ENCODE data around the gene PAX8.
"Not testable (repeated sequence)": the region's sequence is repeated elsewhere in the genome, so short reads cannot be mapped to it uniquely, and the experiment has no call there.

The PAX8 gene

GRCh38 chr2:113278742-113279139 lies at the start of gene PAX8:
Gene PAX8 (minus strand): TSS chr2:113278921. CDS start chr2:113278394, 527 bp downstream.
- no peak for DNase-seq (ENCODE audit: low read depth, low spot score)

- DNase-seq (ENCODE audit: low read depth, low spot score), result no peak
These were observed 49.3 kb upstream of the PAX8 start for GRCh38 chr2:113328043-113328442.

GRCh38 chr2:113325161-113325731 lies 46.5 kb upstream of the PAX8 start:
- DNase-seq (ENCODE audit: low read depth, low spot score), result not testable (repeated sequence)

DNA sequence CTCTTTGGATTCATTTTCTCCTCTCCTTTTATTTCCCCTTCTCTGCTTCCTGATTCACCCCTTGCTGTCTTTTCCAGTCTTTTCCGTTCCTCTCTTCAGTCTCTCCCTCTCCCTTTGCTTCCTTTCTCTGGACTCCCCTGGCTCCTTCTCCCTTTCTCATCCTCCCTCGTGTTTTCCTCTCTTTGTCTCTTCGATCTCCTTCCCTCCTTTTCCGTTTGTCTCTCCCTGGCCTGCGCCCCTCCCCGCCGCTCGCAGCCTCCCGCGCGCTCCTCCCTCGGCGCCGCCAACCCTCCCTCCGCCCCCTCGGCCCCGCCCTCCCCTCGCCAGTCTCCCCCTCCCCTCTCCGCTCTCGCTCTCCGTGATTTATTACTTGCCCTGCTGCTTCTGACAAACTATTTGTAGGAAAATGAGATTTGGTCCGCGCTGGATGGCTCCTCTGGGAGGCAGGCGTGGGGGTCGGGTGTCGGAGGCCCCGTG lies 46.0 kb upstream of the PAX8 start:
- no peak for DNase-seq (ENCODE audit: low read depth, low spot score)

- DNase-seq (ENCODE audit: low read depth, low spot score), result not testable (repeated sequence)
These were observed 44.4 kb upstream of the PAX8 start for GRCh38 chr2:113323129-113323528.

DNA sequence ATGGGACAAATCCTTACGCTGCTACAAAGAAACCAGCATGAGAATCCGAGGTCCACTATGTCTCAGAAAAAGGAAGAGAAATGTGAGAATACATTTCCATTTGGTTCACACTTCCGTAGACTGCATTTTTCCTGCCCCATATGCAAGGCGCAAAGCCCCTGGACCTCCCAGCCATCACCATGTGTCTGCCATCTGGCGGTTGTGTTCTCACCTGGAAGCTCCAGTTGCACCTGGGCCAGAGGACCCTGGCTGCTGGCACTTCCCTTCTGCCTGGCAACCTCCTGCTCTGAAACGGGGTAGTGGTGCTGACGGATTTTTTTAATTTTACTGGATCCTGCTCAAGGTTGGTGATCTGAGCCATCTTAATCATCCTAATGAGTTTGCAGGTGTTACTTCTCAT lies 41.4 kb upstream of the PAX8 start:
- not testable (repeated sequence) for DNase-seq (ENCODE audit: low read depth, low spot score)

- not testable (repeated sequence) for DNase-seq (ENCODE audit: low read depth, low spot score)
These were observed 40.2 kb upstream of the PAX8 start for GRCh38 chr2:113318941-113319340.

- DNase-seq (ENCODE audit: low read depth, low spot score), result no peak
These were observed 37.4 kb upstream of the PAX8 start for GRCh38 chr2:113316085-113316484.

GRCh38 chr2:113314663-113315062 lies 35.9 kb upstream of the PAX8 start:
- not testable (repeated sequence) for DNase-seq (ENCODE audit: low read depth, low spot score)

- DNase-seq (ENCODE audit: low read depth, low spot score), result not testable (repeated sequence)
These were observed 35.5 kb upstream of the PAX8 start for GRCh38 chr2:113314176-113314575.

- DNase-seq (ENCODE audit: low read depth, low spot score), result not testable (repeated sequence)
These were observed 33.1 kb upstream of the PAX8 start for GRCh38 chr2:113311781-113312180.

DNA sequence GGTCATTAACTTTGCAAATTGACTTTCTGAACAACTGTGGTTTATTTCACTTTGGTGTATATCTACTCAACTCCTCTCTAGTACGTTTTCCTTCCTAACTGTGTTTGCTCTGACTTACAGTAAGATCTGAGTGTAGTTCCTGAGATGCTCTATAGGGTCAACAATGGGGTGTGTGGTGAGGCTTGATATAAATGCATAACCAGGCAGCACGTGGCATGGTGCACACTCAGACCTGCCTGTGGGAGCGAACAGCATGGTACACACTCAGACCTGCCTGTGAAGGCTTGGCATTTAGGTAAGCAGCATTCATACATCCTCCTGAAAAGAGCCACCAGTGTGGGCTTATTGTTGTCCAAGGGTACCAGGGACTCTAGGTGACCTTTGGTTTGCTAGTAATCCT lies 32.5 kb upstream of the PAX8 start:
- DNase-seq (ENCODE audit: low read depth, low spot score), result not testable (repeated sequence)

DNA sequence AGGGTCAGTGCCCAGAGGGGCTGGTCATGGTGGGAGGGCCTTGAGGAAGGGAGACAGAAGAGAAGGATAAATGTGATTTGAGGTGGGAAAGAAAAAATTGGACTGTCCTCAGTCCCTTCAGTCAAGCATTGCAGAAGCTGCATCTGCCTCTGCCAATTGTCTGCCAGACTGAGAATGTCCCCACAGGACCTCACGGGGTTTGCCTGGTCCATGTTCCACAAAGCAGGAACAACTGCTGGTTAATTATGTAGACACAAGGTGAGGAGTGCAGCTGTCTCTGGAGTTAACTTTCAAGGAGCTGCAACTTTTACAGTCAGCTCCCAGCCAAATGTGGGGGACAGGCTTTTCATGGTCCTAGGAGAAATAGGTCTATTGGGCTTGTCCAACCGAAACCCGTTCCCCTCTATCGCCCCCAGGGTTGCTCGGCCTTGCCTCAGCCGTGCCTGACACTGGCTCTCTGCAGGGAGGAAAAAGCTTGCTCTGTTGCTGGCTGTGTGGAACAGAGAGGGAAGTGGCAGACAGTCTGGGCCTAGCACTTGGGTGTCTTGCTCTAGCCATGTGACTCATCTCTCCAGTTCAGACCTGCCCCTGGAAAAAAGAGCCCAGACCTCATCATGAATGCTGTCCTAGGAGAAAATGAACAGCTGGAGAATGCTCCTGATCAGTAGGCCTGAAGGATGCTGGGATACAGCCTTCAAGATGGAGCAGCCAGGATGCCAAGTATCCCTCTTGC lies 31.1 kb upstream of the PAX8 start:
- DNase-seq (ENCODE audit: low read depth, low spot score), result no peak

GRCh38 chr2:113308784-113309183 lies 30.1 kb upstream of the PAX8 start:
- not testable (repeated sequence) for DNase-seq (ENCODE audit: low read depth, low spot score)

DNA sequence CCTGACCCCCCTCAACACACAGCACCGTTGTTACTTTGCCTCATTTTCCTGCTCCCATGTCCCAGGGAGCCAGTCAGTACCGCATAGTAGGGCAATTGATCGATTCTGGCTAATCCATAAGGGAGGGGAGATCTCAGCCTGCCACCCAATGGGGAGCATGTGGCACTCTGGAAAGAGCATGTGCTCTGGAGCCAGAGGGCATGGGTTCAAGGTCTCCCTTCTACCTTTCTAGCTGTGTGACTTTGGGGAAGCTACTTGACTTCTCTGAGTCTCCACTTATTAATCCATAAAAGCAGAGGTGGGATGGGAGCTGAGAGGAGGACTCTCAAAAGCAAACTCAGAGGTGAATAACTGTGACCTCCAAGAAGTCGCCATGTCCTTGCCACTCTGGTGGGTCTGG lies 27.5 kb upstream of the PAX8 start:
- DNase-seq (ENCODE audit: low read depth, low spot score), result not testable (repeated sequence)

- DNase-seq (ENCODE audit: low read depth, low spot score), result not testable (repeated sequence)
These were observed 27.0 kb upstream of the PAX8 start for GRCh38 chr2:113305749-113306148.

DNA sequence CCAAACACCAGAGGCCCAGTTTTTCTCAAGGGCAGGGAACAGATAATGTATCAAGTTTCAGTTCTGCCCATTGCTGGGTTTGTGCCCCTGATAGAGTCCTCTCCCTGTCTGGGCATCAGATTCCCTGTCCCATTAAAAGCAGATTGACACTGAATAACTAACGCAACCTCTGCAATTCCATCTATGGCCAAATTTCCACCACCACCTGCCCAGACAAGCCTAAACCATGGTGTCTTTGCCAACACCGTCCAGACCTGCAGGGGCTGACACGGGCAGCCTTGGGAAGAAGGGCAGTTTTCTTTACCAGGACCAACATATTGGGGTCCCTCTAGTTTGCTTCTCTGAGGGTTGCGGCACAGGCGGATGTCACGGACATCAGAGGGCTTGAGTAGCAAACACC lies 26.4 kb upstream of the PAX8 start:
- DNase-seq (ENCODE audit: low read depth, low spot score), result no peak

DNA sequence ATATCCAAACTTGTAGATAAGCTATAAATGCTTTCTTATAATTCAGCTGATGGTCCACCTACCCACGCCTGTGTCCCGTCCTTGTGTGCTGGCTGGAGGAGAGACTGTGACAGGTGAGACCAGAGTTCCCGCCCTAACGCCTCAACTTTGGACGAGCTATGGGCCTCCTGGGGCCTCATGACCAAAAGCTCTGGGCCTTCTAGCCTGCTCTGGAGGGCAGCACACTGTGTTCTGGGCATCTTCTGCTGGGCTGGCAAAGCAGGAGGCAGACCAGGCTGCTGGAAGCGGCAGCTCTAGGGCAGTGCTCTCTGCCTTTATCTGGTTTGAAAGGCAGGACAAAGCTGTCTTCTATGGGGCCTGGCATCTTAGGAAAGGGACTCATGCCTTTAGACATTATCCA lies 26.0 kb upstream of the PAX8 start:
- DNase-seq (ENCODE audit: low read depth, low spot score), result no peak

DNA sequence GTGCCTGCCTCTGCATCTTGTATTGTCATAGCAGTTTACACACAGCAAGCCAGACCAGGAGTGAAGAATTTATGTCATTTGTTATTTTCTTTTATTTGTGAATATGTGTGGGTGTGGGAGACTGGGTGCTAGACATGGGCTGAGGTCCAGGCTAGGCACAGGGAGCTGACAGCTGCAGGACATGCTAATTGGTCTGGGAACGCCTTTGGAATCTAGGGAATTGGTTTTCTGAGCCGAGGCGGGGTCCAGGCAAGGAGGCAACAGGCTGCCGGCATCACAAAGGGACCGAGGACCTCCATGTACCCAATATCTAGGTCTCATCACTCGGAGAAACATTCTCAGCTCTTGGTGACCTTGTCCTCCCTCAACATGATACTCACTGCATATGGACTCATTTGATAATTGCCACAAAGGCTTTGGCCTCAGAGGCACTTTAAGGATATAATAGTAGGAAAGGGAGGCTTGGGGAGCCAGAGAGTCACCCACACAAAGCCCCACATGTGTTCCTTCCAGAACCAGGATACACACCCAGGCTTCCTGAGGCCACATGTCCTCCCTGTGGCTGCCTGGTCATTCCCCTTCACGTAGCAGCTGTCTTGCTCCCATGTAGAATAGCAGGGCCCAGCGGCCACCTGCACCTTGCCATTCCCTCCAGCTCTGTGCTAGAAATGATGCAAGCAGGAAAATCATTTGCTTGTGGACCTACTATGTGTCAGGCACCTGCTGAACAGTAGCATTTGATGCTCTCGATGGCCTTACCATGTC lies 23.7 kb upstream of the PAX8 start:
- DNase-seq (ENCODE audit: low read depth, low spot score), result not testable (repeated sequence)

- no peak for DNase-seq (ENCODE audit: low read depth, low spot score)
These were observed 21.6 kb upstream of the PAX8 start for GRCh38 chr2:113300281-113300680.

GRCh38 chr2:113298176-113298575 lies 19.5 kb upstream of the PAX8 start:
- no peak for DNase-seq (ENCODE audit: low read depth, low spot score)

DNA sequence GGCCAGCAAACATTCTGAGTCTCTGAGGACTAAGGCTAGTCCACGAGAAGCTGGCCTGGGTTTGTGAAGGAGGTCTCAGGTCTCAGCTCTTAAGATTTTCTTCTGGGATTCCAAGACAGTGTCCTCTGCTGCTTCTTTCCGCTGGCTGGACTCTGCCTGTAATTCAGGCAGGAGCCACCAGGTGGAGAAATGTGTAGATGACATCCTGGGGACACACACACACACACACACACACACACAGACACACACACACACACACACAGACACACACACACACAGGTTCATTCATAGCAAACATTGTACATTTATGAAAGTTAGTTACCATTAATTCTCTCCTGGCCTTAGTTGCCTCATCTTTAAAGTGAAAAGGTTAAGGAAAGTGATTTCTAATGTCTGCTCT lies 18.9 kb upstream of the PAX8 start:
- not testable (repeated sequence) for DNase-seq (ENCODE audit: low read depth, low spot score)

All from activated CD4-positive, CD25-positive, alpha-beta regulatory T cell treated with anti-CD3 and anti-CD28 coated beads, Interleukin-2, amount 50 U/mL, for 16 hours (primary cell).